ENCODE results near the gene BCLAF1. TPM values are rescaled to one million over a fixed set of nuclear protein-coding genes. Genes with fewer than 3 reads are reported as not detected.

Gene BCLAF1
- total RNA-seq, 4 donors from 2014 or later: 108 to 252 (median 151) TPM

DNA sequence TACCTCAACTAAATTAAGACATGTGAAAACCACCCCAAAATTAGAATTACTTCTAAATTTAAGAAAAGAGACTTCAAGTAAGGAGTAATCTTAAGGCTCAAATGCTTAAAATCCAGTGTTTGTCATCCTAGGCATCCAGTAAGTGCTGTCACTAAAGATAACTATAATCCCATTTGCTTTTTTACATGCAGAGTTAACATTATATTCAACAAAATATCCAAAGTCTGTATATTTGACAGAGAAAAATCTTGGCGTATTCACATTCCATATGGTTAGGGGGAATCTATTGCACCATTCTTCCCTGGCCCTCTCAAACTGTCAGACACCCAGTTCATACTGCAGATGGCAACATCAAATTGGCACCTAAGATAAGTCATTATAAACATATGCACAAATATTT is 56.9 kb downstream of the BCLAF1 start:
- Histone ChIP-seq H3K36me3 (no peaks in the 10 kb centered on the region), H3K4me1 (peaks cover 0 to 7% (median 0%) of the 10 kb centered on the region in 4 donors), H3K4me3 (no peak overlapping the region), H3K27ac (no peak overlapping the region), H3K9me3 (no peaks in the 10 kb centered on the region), H3K27me3 (no peaks in the 10 kb centered on the region)
- DNase-seq (ENCODE audit: low spot score in 2 of 2): no peak
- TF ChIP-seq POLR2A (IDR thresholded peaks at IDR 0.05) (no peak), EP300 (IDR thresholded peaks at IDR 0.05) (no peak)
- TF ChIP-seq, protein P1, sequence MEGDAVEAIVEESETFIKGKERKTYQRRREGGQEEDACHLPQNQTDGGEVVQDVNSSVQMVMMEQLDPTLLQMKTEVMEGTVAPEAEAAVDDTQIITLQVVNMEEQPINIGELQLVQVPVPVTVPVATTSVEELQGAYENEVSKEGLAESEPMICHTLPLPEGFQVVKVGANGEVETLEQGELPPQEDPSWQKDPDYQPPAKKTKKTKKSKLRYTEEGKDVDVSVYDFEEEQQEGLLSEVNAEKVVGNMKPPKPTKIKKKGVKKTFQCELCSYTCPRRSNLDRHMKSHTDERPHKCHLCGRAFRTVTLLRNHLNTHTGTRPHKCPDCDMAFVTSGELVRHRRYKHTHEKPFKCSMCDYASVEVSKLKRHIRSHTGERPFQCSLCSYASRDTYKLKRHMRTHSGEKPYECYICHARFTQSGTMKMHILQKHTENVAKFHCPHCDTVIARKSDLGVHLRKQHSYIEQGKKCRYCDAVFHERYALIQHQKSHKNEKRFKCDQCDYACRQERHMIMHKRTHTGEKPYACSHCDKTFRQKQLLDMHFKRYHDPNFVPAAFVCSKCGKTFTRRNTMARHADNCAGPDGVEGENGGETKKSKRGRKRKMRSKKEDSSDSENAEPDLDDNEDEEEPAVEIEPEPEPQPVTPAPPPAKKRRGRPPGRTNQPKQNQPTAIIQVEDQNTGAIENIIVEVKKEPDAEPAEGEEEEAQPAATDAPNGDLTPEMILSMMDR (IDR thresholded peaks at IDR 0.05): no peak
- 87 to 94% methylated on average over 1 of the region's 1 CpG for WGBS, 2 donors

DNA sequence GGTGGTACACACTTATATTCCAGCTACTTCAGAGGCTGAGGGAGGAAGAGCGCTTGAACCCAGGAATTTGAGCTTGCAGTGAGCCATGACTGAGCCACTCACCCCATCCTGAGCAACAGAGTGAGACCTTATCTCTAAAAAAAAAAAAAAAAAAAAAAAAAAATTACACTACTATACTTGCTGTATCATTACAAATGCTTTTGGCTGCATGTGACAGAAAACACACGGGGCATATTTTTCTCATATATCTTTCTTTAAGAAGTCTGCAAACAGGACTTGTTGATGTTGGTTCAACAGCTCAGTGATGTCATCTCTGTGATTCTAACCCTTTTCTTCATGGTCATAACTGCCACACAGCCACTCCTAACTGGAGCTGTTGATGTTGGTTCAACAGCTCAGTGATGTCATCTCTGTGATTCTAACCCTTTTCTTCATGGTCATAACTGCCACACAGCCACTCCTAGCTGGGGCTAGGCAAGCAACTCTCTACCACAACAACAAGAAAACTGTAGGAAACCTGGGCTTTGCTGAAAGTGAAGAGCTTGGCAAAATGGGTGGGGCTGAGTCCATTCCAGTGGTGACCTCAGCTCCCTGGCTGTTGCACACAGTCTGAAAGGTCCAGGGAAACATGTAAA is 59.3 kb downstream of the BCLAF1 start:
- TF ChIP-seq, protein P1 (IDR thresholded peaks at IDR 0.05): no peak
- TF ChIP-seq EP300 (IDR thresholded peaks at IDR 0.05) (no peak), POLR2A (IDR thresholded peaks at IDR 0.05) (no peak)
- WGBS, 2 donors: 72 to 78% methylated on average over 2 of the region's 2 CpGs
- no peak for DNase-seq (ENCODE audit: low spot score in 2 of 2)

DNA sequence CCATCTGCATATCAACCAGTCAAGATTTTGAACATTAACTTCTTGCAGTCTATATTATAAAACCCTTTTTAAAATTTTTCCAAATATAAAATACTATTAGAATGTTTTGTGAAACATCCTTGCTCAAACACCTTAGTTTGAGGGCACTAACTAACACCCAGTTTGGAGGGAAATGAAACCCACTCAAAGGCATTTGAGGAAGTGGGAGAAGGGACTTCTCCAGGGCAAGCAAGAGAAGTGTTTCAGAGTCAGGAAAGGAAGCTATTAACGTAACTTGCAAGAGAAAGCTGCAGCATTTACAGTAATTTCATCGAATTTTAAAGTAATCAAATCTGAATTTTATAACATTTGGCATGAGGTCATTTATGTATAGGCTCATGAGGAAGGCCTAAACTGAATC is 60.8 kb downstream of the BCLAF1 start:
- H3K4me3 ChIP-seq: no peak overlapping the region
- no peak overlapping the region for H3K27ac ChIP-seq
- WGBS, 2 donors: 77 to 80% methylated on average over 2 of the region's 2 CpGs
- H3K36me3 ChIP-seq: no peaks in the 10 kb centered on the region
- TF ChIP-seq EP300 (IDR thresholded peaks at IDR 0.05): no peak
- no peak for TF ChIP-seq POLR2A (IDR thresholded peaks at IDR 0.05)
- TF ChIP-seq, protein P1 (IDR thresholded peaks at IDR 0.05): no peak
- H3K9me3 ChIP-seq: no peaks in the 10 kb centered on the region
- no peaks in the 10 kb centered on the region for H3K27me3 ChIP-seq
- peaks cover 0 to 18% (median 2%) of the 10 kb centered on the region in 4 donors for H3K4me1 ChIP-seq
- no peak for DNase-seq (ENCODE audit: low spot score in 2 of 2)

More for the DNA sequence above, 59.3 kb downstream of the BCLAF1 start:
- no peaks in the 10 kb centered on the region for H3K9me3 ChIP-seq
- H3K4me1 ChIP-seq: peaks cover 0 to 18% (median 2%) of the 10 kb centered on the region in 4 donors
- H3K36me3 ChIP-seq: no peaks in the 10 kb centered on the region
- H3K4me3 ChIP-seq: no peak overlapping the region
- H3K27me3 ChIP-seq: no peaks in the 10 kb centered on the region
- H3K27ac ChIP-seq: no peak overlapping the region

DNA sequence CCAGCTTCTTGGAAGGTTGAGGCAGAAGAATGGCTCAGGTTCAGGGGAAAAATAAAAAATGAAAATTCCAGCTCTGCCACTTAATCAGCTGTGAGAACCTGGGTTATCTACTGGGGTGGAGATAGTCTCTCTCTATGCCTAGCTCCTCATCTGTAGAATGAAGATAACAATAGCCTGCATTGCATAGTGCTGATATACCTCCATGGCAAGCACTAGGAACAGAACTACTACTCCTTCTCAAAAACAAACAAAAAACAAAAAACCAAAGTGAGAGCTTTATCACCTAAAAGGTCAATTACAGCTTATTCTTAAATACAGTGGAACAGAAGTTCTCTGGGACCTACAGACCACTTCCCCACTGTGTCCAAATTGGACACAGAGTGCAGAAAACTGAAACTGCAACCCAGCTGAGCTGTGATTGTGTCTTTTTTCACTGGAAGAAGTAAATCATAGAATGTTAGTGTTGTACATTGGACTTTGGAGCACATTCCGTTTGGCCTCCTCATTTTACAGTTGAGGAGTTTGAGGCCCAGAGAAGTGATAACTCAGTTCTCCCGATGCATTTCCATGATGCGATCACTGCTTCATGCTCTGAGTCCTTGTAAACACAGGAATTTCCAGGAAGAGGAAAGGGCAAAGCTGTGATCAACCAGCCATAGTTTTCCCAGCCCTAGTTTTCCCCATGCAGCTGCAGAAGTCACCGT is 62.8 kb downstream of the BCLAF1 start:
- H3K4me1 ChIP-seq: peaks cover 0 to 18% (median 2%) of the 10 kb centered on the region in 4 donors
- TF ChIP-seq POLR2A (IDR thresholded peaks at IDR 0.05) (no peak), EP300 (IDR thresholded peaks at IDR 0.05) (no peak)
- TF ChIP-seq, protein P1 (IDR thresholded peaks at IDR 0.05): no peak
- no peaks in the 10 kb centered on the region for H3K36me3 ChIP-seq
- H3K27me3 ChIP-seq: no peaks in the 10 kb centered on the region
- H3K9me3 ChIP-seq: no peaks in the 10 kb centered on the region
- peak overlapping the region in 2 of 4 donors; percentile 13 to 29 for H3K4me3 ChIP-seq
- DNase-seq (ENCODE audit: low spot score in 2 of 2): no peak
- peak overlapping the region in 1 of 4 donors; percentile 10 for H3K27ac ChIP-seq
- WGBS, 2 donors: 85% methylated on average over 4 of the region's 4 CpGs

DNA sequence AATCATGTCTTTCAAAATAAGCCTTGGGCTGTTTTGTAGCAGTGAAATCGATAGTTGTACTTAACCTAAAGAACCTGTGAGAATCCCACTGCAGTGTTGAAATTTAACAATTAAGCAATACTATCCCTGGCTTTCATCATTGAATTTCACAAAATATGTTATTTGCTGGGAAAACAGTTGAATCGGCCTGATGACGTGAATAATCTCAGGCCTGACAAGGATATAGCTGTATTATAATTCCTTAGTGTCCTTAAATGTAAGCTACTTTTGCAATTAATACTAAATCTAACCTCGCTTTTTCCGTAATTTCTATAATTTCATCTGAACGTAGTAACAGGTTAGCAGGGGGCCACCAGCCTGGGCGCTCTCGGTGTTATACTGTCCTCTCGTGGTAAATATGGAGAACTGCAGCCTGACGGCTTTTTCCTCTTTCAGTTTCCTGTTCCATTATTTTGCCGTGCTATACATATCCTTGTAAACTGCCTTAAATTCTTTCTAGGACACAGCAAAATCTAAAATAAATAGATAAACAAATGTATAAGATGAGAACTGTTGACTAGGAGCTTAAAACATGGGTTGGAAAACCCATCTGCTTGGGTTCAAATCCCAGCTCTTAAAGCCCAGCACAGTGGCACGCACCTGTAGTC is 63.5 kb downstream of the BCLAF1 start:
- Histone ChIP-seq H3K36me3 (no peaks in the 10 kb centered on the region), H3K4me3 (peak overlapping the region in 2 of 4 donors; percentile 13 to 29), H3K27me3 (no peaks in the 10 kb centered on the region), H3K9me3 (no peaks in the 10 kb centered on the region), H3K27ac (peak overlapping the region in 1 of 4 donors; percentile 10), H3K4me1 (peaks cover 0 to 18% (median 2%) of the 10 kb centered on the region in 4 donors)
- TF ChIP-seq, protein P1 (IDR thresholded peaks at IDR 0.05): peak; percentile 95 to 100 (median 99)
- TF ChIP-seq POLR2A (IDR thresholded peaks at IDR 0.05): no peak
- TF ChIP-seq EP300 (IDR thresholded peaks at IDR 0.05): peak in 1 of 2 donors; percentile 29
- DNase-seq (ENCODE audit: low spot score in 2 of 2): peak; percentile 38 to 75
- WGBS, 2 donors: 18 to 20% methylated on average over 12 of the region's 12 CpGs

Data from tibial nerve (tissue), 4 donors.